Brain microvascular endothelial cell (primary cell): ENCODE data around the gene CDC14A.

ENCODE experiments used
- DNase-seq: peaks from one replicate; pipeline ENCODE4 v3.0.0-alpha.2; 2020
- H3K27ac ChIP-seq: fragments of 250-450 bp; sonication (Bioruptor Pico); 2 replicates; pipeline ENCODE4 v1.5.1; 2020; ENCODE audit warnings: mild to moderate bottlenecking, moderate library complexity
- H3K27me3 ChIP-seq: fragments of 250-450 bp; sonication (Bioruptor Pico); replicated peaks from 2 replicates; pipeline ENCODE4 v1.5.1; 2020; ENCODE audit warnings: mild to moderate bottlenecking
- H3K36me3 ChIP-seq: fragments of 250-450 bp; sonication (Bioruptor Pico); replicated peaks from 2 replicates; pipeline ENCODE4 v1.5.1; 2020; ENCODE audit warnings: mild to moderate bottlenecking
- H3K4me3 ChIP-seq: 2 replicates; pipeline ENCODE4 v1.5.1; 2011; ENCODE audit warnings: low read depth, mild to moderate bottlenecking, control low read depth, low read length, moderate library complexity
- in situ Hi-C: cut with HindIII; loops from 2 replicates; pipeline ENCODE4 v1.10.0; 2017; ENCODE audit warnings: low sequenced_read_pairs, low pct_ligation_motif_present
- TF ChIP-seq, protein P1 (sequence below): IDR thresholded peaks from 2 replicates; pipeline ENCODE4 v1.5.1; 2011; ENCODE audit warnings: low read depth, mild to moderate bottlenecking, moderate library complexity, low read length, control low read depth, inconsistent platforms; ENCODE audit errors: missing control alignments

Gene CDC14A

DNA sequence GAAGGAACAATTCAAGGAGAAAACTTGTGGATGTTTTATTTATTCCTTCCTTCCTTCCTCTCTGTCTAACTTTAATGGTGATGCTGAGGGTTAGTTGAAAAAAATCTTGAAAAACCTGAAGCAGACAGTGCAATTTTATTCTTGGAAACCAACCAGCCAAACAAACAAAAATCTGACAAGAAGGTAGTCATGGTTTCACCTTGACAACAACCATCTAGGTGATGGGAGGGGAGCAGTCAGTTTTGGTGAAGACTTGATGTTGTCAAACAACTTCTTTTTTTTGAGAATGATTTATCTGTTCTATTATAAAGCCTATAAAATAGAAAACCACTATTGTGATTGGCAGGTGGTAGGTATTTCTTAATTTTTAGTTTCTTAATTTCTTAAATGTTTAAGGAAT, 93.3 kb downstream of the CDC14A start:
- no peaks in the 10 kb centered on the region for H3K27me3 ChIP-seq
- no peak for DNase-seq
- TF ChIP-seq, protein P1, sequence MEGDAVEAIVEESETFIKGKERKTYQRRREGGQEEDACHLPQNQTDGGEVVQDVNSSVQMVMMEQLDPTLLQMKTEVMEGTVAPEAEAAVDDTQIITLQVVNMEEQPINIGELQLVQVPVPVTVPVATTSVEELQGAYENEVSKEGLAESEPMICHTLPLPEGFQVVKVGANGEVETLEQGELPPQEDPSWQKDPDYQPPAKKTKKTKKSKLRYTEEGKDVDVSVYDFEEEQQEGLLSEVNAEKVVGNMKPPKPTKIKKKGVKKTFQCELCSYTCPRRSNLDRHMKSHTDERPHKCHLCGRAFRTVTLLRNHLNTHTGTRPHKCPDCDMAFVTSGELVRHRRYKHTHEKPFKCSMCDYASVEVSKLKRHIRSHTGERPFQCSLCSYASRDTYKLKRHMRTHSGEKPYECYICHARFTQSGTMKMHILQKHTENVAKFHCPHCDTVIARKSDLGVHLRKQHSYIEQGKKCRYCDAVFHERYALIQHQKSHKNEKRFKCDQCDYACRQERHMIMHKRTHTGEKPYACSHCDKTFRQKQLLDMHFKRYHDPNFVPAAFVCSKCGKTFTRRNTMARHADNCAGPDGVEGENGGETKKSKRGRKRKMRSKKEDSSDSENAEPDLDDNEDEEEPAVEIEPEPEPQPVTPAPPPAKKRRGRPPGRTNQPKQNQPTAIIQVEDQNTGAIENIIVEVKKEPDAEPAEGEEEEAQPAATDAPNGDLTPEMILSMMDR = no peak
- no peak overlapping the region for H3K4me3 ChIP-seq
- in situ Hi-C loops = no loop called here
- H3K36me3 ChIP-seq = no peaks in the 10 kb centered on the region
- H3K27ac ChIP-seq = no peak overlapping the region

DNA sequence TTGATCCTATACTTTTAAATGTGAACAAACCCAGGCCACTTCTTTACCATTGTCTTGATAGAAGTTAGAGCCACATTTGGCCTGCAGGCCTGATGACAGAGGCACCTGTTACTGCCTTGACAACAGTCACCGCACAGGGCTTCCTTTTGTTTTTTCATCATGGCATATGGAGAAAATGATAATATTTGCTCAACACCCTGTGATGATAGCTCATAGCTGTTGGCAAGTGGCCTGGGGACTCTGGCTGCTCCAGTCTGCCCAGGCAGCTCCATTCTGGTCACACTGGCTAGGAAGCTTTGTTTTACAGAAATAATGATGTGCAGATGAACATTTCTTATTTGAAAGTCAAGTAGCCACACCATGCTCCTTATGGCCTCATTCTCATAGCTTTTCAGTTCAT, 96.1 kb downstream of the CDC14A start:
- in situ Hi-C loops = no loop called here
- Histone ChIP-seq H3K27ac (no peak overlapping the region), H3K36me3 (no peaks in the 10 kb centered on the region), H3K4me3 (no peak overlapping the region), H3K27me3 (no peaks in the 10 kb centered on the region)
- DNase-seq = no peak
- TF ChIP-seq, protein P1 = no peak

DNA sequence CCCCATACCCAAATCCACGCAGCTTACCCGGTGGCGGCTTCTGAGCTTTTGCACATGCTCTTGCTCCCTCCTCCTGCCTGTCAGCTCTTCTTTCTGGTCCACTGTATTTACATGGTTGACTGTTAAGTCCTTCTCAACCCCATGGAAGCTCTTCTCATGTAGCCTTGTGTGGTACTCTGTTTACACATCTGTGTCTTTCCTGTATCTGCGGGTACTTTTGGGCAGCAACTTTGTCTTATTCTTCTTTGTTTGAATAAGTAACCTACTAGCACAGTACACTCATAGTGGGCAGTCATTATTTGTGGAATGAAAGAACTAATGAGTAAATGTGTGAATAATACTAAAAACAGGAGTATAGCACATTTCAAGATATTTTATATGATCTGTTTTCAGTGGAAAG, 97.2 kb downstream of the CDC14A start:
- in situ Hi-C loops = no loop called here
- TF ChIP-seq, protein P1 = no peak
- no peaks in the 10 kb centered on the region for H3K27me3 ChIP-seq
- H3K4me3 ChIP-seq = no peak overlapping the region
- H3K27ac ChIP-seq = no peak overlapping the region
- no peaks in the 10 kb centered on the region for H3K36me3 ChIP-seq
- no peak for DNase-seq

DNA sequence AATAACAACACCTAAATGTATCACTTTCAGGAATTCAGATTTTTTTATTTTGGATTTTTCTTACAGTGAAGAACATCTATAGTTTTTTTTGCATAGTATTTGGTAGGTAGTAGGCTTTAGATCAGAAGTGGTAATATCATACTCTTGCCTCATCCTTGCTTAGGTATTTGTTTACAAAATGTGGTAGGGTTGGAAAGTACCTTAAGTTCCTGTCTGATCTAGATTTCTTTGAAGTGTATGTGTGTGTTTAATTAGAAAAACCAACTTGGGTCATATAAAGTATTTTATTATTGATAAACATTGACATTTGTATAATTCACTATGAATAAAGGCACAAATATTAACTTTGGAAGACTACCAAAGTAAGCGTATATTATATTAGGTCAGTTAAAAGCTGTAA, 100.3 kb downstream of the CDC14A start:
- Histone ChIP-seq H3K27ac (no peak overlapping the region), H3K4me3 (no peak overlapping the region), H3K27me3 (no peaks in the 10 kb centered on the region), H3K36me3 (no peaks in the 10 kb centered on the region)
- TF ChIP-seq, protein P1 = no peak
- in situ Hi-C loops = loop anchor here (25.0 kb wide), 1 partner anchor 410 kb away; no protein-coding TSS in a partner anchor
- no peak for DNase-seq

DNA sequence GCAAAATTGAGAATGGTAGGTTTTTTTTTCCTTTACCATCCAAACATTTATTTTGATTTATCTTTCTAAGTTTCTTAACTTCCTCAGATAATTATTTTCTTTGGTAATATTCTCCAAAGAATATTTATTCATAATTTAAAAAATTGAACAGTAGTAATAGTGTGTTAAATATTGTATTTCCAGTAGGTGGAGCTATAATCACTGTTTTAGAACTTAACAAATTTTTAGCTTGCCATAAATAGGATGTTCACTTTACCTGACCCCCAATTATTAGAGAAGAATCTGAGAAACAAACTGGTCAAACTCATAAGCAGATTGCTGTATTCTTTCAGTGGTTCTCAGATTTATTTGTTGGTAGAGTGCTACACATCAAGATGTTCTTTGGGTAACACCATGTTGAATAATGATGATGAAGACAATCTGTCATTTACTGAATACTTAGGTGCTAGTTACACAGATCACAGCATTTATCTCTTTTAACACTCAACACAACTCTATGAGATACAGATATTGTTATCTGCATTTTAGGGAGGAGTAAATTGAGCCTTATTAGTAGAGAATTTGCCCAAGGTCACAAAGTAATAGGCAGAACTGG, 103.3 kb downstream of the CDC14A start:
- no peaks in the 10 kb centered on the region for H3K27me3 ChIP-seq
- H3K4me3 ChIP-seq = no peak overlapping the region
- TF ChIP-seq, protein P1 = peak; percentile 32
- DNase-seq = no peak
- in situ Hi-C loops = loop anchor here (25.0 kb wide), 1 partner anchor 407 kb away; no protein-coding TSS in a partner anchor
- no peak overlapping the region for H3K27ac ChIP-seq
- no peaks in the 10 kb centered on the region for H3K36me3 ChIP-seq

DNA sequence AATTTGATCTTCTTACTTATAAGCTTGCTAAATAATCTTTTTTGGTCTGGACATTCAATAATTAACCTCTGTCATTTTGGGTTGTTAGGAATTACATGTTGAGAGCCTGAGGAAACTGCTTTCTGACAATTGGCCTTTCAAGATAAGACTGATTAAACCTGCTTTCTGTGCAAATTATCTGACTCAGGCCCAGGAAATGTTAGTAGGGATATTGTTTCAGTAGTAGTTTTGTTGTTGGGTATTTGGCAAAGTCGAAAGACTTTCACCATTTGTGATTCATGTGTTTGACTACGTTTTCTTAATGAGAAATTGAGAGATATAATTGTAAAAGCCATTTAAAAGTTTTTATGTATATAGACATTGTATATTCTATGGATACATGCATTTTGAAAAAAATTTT, 104.6 kb downstream of the CDC14A start:
- no peak for DNase-seq
- H3K27ac ChIP-seq = no peak overlapping the region
- no peak overlapping the region for H3K4me3 ChIP-seq
- in situ Hi-C loops = loop anchor here (25.0 kb wide), 1 partner anchor 405 kb away; no protein-coding TSS in a partner anchor
- TF ChIP-seq, protein P1 = no peak
- no peaks in the 10 kb centered on the region for H3K27me3 ChIP-seq
- no peaks in the 10 kb centered on the region for H3K36me3 ChIP-seq
